ENCODE measurements around the gene FAM193B.

DNA sequence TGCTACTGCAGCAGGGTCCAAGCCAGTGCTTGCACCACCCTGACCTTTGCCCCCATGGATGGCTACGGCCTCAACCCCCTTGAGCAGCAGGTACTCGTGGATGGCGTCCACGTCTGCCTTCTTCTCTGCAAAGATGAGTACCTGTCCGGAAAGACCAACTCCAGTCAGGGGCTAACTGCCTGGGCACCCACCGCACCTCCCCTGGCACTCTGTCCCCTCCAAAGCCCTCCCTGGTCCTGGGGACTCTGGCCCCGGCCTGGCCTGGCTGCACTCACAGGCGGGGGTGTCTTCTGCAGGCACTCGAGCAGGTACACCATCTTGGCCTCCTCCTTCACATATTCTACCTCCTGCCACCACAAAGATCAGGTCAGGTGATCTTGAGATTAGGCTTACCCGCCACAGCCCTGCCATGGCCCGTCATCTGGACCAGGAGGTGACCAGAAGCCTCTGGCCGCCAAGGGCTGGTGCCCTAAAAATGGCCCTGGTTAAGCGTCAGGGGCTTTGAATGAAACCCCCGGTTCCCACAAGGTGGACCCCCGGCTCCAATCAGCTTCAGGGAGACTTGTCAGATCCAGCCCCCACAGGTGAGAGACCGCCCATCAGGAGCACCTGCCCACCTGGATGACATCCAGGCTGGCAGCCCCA lies 41.5 kb downstream of the FAM193B start:
- TF ChIP-seq SUZ12 (IDR thresholded peaks at IDR 0.05; ENCODE audit: extremely low read depth, insufficient read depth, insufficient read length) (no peak), ZNF274 (IDR thresholded peaks at IDR 0.05; ENCODE audit: low read depth, low read length) (no peak), YY1 (IDR thresholded peaks at IDR 0.05; ENCODE audit: insufficient read depth, insufficient read length) (no peak)

Measured in NT2/D1 (cell line).